IMR-90 (cell line): ENCODE results near the gene OSGIN1. TPM values are rescaled to one million over a fixed set of nuclear protein-coding genes. Genes with fewer than 3 reads are reported as not detected.

Experiments used
- ATAC-seq: fragments of 200-7000 bp; cut with Tn5 transposase; 2 replicates; pipeline ENCODE4 v1.9.1; 2020; ENCODE audit warnings: low read depth, mild to moderate bottlenecking, moderate library complexity
- BruUV-seq: library from RNA; stranded (reverse); fragments of 400-500 nt; replicated peaks from 2 replicates; lab custom pipeline; 2021; lab: Mats Ljungman, UMichigan
- CTCF ChIA-PET: fragments of 300-600 bp; formaldehyde crosslinking; extraction: SDS; loops from one replicate; lab custom pipeline; 2021; ENCODE audit warnings: antibody characterized with exemption; lab: Yijun Ruan, JAX
- POLR2A ChIA-PET: fragments of 300-600 bp; sonication (Branson Sonifier 250); formaldehyde crosslinking; loops from one replicate; lab custom pipeline; 2022; ENCODE audit warnings: antibody characterized with exemption; ENCODE audit not compliant: unreplicated experiment; lab: Charles Lee
- DNase-seq: peaks from one replicate; pipeline ENCODE4 v3.0.0; 2013
- H2AFZ ChIP-seq: replicated peaks from 2 replicates; pipeline ENCODE3; 2013; ENCODE audit warnings: low read length, mild to moderate bottlenecking; ENCODE audit not compliant: poor library complexity
- H2AK5ac ChIP-seq: 2 replicates; pipeline ENCODE4 v1.6.1; 2013; ENCODE audit warnings: low read depth, low read length, inconsistent platforms
- H2AK9ac ChIP-seq: replicated peaks from 2 replicates; pipeline ENCODE3; 2013; ENCODE audit warnings: mild to moderate bottlenecking, low read depth, low read length, moderate library complexity; ENCODE audit not compliant: poor library complexity
- H2BK120ac ChIP-seq: 2 replicates; pipeline ENCODE4 v1.6.1; 2013; ENCODE audit warnings: low read depth, low read length, inconsistent platforms
- H2BK15ac ChIP-seq: 3 replicates; pipeline ENCODE4 v1.6.1; 2013; ENCODE audit warnings: low read depth, low read length, inconsistent platforms
- H2BK20ac ChIP-seq: 2 replicates; pipeline ENCODE4 v1.6.1; 2013; ENCODE audit warnings: low read depth, mild to moderate bottlenecking, inconsistent platforms, low read length, moderate library complexity
- H2BK5ac ChIP-seq: 2 replicates; pipeline ENCODE4 v1.6.1; 2013; ENCODE audit warnings: mild to moderate bottlenecking, low read depth, low read length, inconsistent platforms; ENCODE audit not compliant: poor library complexity, severe bottlenecking
- H3K14ac ChIP-seq: replicated peaks from 2 replicates; pipeline ENCODE4 v1.6.1; 2013; ENCODE audit warnings: low read depth, low read length, inconsistent platforms
- H3K18ac ChIP-seq: 2 replicates; pipeline ENCODE4 v1.6.1; 2013; ENCODE audit warnings: low read depth, low read length, control low read depth
- H3K23ac ChIP-seq: 2 replicates; pipeline ENCODE4 v1.6.1; 2013; ENCODE audit warnings: low read depth, low read length, inconsistent platforms
- H3K27ac ChIP-seq: 2 replicates; pipeline ENCODE4 v1.5.1; 2013; ENCODE audit warnings: mild to moderate bottlenecking, control low read depth, low read length; ENCODE audit not compliant: insufficient read depth
- H3K27me3 ChIP-seq: 2 replicates; pipeline ENCODE4 v1.6.1; 2013; ENCODE audit warnings: low read length; ENCODE audit not compliant: control insufficient read depth, insufficient read depth
- H3K36me3 ChIP-seq: 2 replicates; pipeline ENCODE4 v1.6.1; 2013; ENCODE audit warnings: low read length, mixed read lengths; ENCODE audit not compliant: control insufficient read depth, insufficient read depth
- H3K4ac ChIP-seq: 2 replicates; pipeline ENCODE4 v1.6.1; 2013; ENCODE audit warnings: low read depth, low read length, inconsistent platforms
- H3K4me1 ChIP-seq: 2 replicates; pipeline ENCODE4 v1.6.1; 2013; ENCODE audit warnings: low read length, mixed read lengths; ENCODE audit not compliant: control insufficient read depth, insufficient read depth
- H3K4me2 ChIP-seq: 2 replicates; pipeline ENCODE4 v1.6.1; 2013; ENCODE audit warnings: low read depth, mild to moderate bottlenecking, control low read depth, low read length, moderate library complexity
- H3K4me3 ChIP-seq: 2 replicates; pipeline ENCODE4 v1.5.1; 2013; ENCODE audit warnings: low read depth, mild to moderate bottlenecking, control low read depth, low read length, moderate library complexity; ENCODE audit not compliant: insufficient read depth
- H3K56ac ChIP-seq: 2 replicates; pipeline ENCODE4 v1.6.1; 2013; ENCODE audit warnings: low read length, inconsistent platforms; ENCODE audit not compliant: insufficient read depth; ENCODE audit errors: extremely low read depth
- H3K79me1 ChIP-seq, 2 experiments: 2 replicates each; pipeline ENCODE4 v1.6.1; 2013; ENCODE audit warnings: low read length in 2 of 2, inconsistent platforms in 1 of 2, low read depth in 1 of 2
- H3K9ac ChIP-seq: 2 replicates; pipeline ENCODE4 v1.6.1; 2013; ENCODE audit warnings: low read depth, low read length, control low read depth
- H3K9me1 ChIP-seq: 2 replicates; pipeline ENCODE4 v1.6.1; 2013; ENCODE audit warnings: low read length, inconsistent platforms; ENCODE audit not compliant: insufficient read depth
- H3K9me3 ChIP-seq: 2 replicates; pipeline ENCODE4 v1.6.1; 2013; ENCODE audit warnings: low read length; ENCODE audit not compliant: control insufficient read depth, insufficient read depth
- H4K20me1 ChIP-seq: 2 replicates; pipeline ENCODE4 v1.6.1; 2013; ENCODE audit warnings: low read length, inconsistent platforms; ENCODE audit not compliant: insufficient read depth
- H4K5ac ChIP-seq: 2 replicates; pipeline ENCODE4 v1.6.1; 2013; ENCODE audit warnings: mild to moderate bottlenecking, low read depth, low read length, control low read depth
- H4K8ac ChIP-seq, 2 experiments: 2 replicates each; pipeline ENCODE4 v1.6.1; 2013; ENCODE audit warnings: low read depth in 2 of 2, low read length in 2 of 2, control low read depth in 1 of 2, inconsistent platforms in 1 of 2
- H4K91ac ChIP-seq: 2 replicates; pipeline ENCODE4 v1.6.1; 2013; ENCODE audit warnings: low read depth, low read length, inconsistent platforms; ENCODE audit not compliant: insufficient read depth
- BHLHE40 ChIP-seq: fragments of 150-350 bp; IDR thresholded peaks from 2 replicates; pipeline ENCODE4 v1.6.1; 2016; ENCODE audit warnings: mild to moderate bottlenecking, low read depth, low read length
- CEBPB ChIP-seq: IDR thresholded peaks from 2 replicates; pipeline ENCODE4 v1.6.1; 2012; ENCODE audit warnings: low read depth, low read length, improper control_type of control experiment
- CHD1 ChIP-seq: IDR thresholded peaks from 2 replicates; pipeline ENCODE4 v1.6.1; 2012; ENCODE audit warnings: low read depth, low read length, improper control_type of control experiment
- FOS ChIP-seq: fragments of 150-350 bp; IDR thresholded peaks from 2 replicates; pipeline ENCODE4 v1.6.1; 2016; ENCODE audit warnings: low read depth, low read length
- MAFK ChIP-seq: IDR thresholded peaks from 2 replicates; pipeline ENCODE4 v1.6.1; 2012; ENCODE audit warnings: low read depth, low read length, improper control_type of control experiment
- MAZ ChIP-seq: IDR thresholded peaks from 2 replicates; pipeline ENCODE4 v1.6.1; 2012; ENCODE audit warnings: low read depth, mild to moderate bottlenecking, low read length, improper control_type of control experiment, moderate library complexity, borderline replicate concordance
- MXI1 ChIP-seq: IDR thresholded peaks from 2 replicates; pipeline ENCODE4 v1.6.1; 2012; ENCODE audit warnings: low read depth, mild to moderate bottlenecking, low read length, moderate library complexity, borderline replicate concordance
- NFE2L2 ChIP-seq: fragments of 150-350 bp; IDR thresholded peaks from 2 replicates; pipeline ENCODE4 v1.6.1; 2016; ENCODE audit warnings: low read depth, mild to moderate bottlenecking, low read length
- POLR2A ChIP-seq: IDR thresholded peaks from 2 replicates; pipeline ENCODE4 v1.6.1; 2012; ENCODE audit warnings: mild to moderate bottlenecking, low read depth, low read length
- RAD21 ChIP-seq: IDR thresholded peaks from 2 replicates; pipeline ENCODE4 v1.6.1; 2012; ENCODE audit warnings: low read length, improper control_type of control experiment
- RCOR1 ChIP-seq: IDR thresholded peaks from 2 replicates; pipeline ENCODE4 v1.6.1; 2012; ENCODE audit warnings: mild to moderate bottlenecking, low read length, improper control_type of control experiment; ENCODE audit not compliant: insufficient replicate concordance
- RFX5 ChIP-seq: IDR thresholded peaks from 2 replicates; pipeline ENCODE4 v1.8.0; 2012; ENCODE audit warnings: low read depth, mild to moderate bottlenecking, low read length, moderate library complexity
- SMC3 ChIP-seq: fragments of 150-350 bp; IDR thresholded peaks from 2 replicates; pipeline ENCODE4 v1.6.1; 2016; ENCODE audit warnings: low read depth, mild to moderate bottlenecking, antibody characterized with exemption, low read length, moderate library complexity
- WGBS, 2 experiments: methylation state at CpG; one replicate each; pipeline versions ENCODE4 v1.1.5 to v1.1.7; 2013; ENCODE audit warnings: missing lambda C conversion rate in 2 of 2; ENCODE audit not compliant: insufficient read length in 1 of 2; ENCODE audit errors: extremely low coverage in 2 of 2; 5-methylcytosine and 5-hydroxymethylcytosine counted together
- dilution Hi-C: fragments of 300-500 bp; cut with HindIII; formaldehyde crosslinking; loops from one replicate; pipeline ENCODE4 v1.14.3; 2018; ENCODE audit warnings: low sequenced_read_pairs; ENCODE audit not compliant: unreplicated experiment
- in situ Hi-C: fragments of 300-500 bp; cut with MboI; formaldehyde crosslinking; loops from 3 replicates; pipeline ENCODE4 v1.14.3; 2019; ENCODE audit warnings: low sequenced_read_pairs, inconsistent platforms, mixed read lengths
- intact Hi-C: fragments of 100-400 bp; cut with micrococcal nuclease; formaldehyde crosslinking; loops from 2 replicates; pipeline ENCODE4 v1.10.0; 2022
- polyA plus RNA-seq, 3 experiments: library from polyadenylated mRNA; depleted of rRNA; stranded (reverse); fragments of >200 nt; gene quantifications; 2 replicates each; pipeline ENCODE4 v1.2.3, GENCODE V29; 2012; ENCODE audit warnings: low replicate concordance in 1 of 3
- total RNA-seq: library from RNA; depleted of rRNA; stranded (reverse); fragments of >200 nt; gene quantifications from 2 replicates; pipeline ENCODE4 v1.2.3, GENCODE V29; 2012
- TF ChIP-seq, protein P1 (sequence below): fragments of 150-350 bp; IDR thresholded peaks from 2 replicates; pipeline ENCODE4 v1.6.1; 2016; ENCODE audit warnings: low read depth, mild to moderate bottlenecking, low read length, moderate library complexity, borderline replicate concordance
- TF ChIP-seq, protein P2 (sequence below): fragments of 150-350 bp; IDR thresholded peaks from 2 replicates; pipeline ENCODE4 v1.6.1; 2017; ENCODE audit warnings: mild to moderate bottlenecking, antibody characterized with exemption, low read length, low read depth
- TF ChIP-seq, protein P3 (sequence below): conservative IDR thresholded peaks from 2 replicates; pipeline ENCODE4 v1.5.1; 2012; ENCODE audit warnings: mild to moderate bottlenecking, low read depth, low read length, improper control_type of control experiment

The OSGIN1 gene
- total and polyA plus RNA-seq, 2 of the 4 experiments (the other 2 are of a cell fraction): 0.90 to 6.4 TPM

DNA sequence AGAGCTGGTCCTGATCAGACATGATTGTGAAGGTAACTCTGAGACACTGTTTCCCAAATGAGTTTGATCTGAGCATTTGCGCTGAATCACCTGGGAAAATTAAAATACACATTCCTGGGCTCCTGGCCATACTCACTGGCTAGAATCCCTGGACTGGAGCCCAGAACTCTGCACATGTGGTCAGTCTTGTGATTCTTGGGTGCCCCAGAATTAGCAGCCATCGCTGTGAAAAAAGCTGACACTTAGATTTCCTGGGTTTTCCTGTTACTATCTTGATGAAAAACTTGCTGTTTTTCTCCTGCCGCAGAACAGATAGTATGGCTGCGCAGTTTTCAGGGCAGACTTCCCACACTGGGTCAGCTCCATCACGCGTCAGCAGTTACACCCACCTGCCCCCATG lies 39.6 kb downstream of the OSGIN1 start:
- POLR2A ChIA-PET: no interaction called here
- intact Hi-C loops (no loop called here), dilution Hi-C loops (no loop called here)

More for the DNA sequence above, 39.6 kb downstream of the OSGIN1 start:
- Histone ChIP-seq H3K9me1 (0 out of 2 replicates have a peak, but pooled peaks cover 4% of the 10 kb centered on the region), H4K5ac (no peak overlapping the region), H3K4me2 (no peak overlapping the region), H3K23ac (no peak overlapping the region), H2AK5ac (peak overlapping the region; percentile 72; the same call in 1 of the 2 replicates), H3K4ac (peak overlapping the region; percentile 29; the same call in 1 of the 2 replicates), H3K56ac (no peak overlapping the region), H3K4me3 (no peak overlapping the region), H3K9ac (no peak overlapping the region), H2BK15ac (no peak overlapping the region; the same call in 2 of the 3 replicates), H4K8ac (peak overlapping the region in 1 of 2 experiments; percentile 22; a peak in 1 of 4 replicates), H3K14ac (0 out of 2 replicates have a peak overlapping the region, but pooled peaks have one; percentile 21), H3K9me3 (no peaks in the 10 kb centered on the region), H2BK120ac (peak overlapping the region; percentile 52; the same call in 1 of the 2 replicates), H2BK20ac (no peak overlapping the region; the same call in 1 of the 2 replicates), H3K27me3 (peaks cover 26% of the 10 kb centered on the region), H3K27ac (no peak overlapping the region), H4K91ac (no peak overlapping the region), H3K18ac (no peak overlapping the region), H2AK9ac (peak overlapping the region; percentile 42), H2AFZ (peak overlapping the region; percentile 53), H2BK5ac (no peak overlapping the region), H4K20me1 (no peaks in the 10 kb centered on the region), H3K4me1 (peaks cover 7% of the 10 kb centered on the region; the same call in 1 of the 2 replicates), H3K36me3 (no peaks in the 10 kb centered on the region), H3K79me1 (no peaks in the 10 kb centered on the region)
- whole genome bisulfite sequencing, 2 experiments: 81% methylated on average over 4 of the region's 6 CpGs; no CpG with 5 or more reads in 1 of the 2 experiments
- no TSS peak for BruUV-seq
- ATAC-seq (no peak; the same call in 1 of the 2 replicates), DNase-seq (peak; percentile 71)
- in situ Hi-C loops: no loop called here
- TF ChIP-seq RCOR1: no peak
- TF ChIP-seq, protein P1, sequence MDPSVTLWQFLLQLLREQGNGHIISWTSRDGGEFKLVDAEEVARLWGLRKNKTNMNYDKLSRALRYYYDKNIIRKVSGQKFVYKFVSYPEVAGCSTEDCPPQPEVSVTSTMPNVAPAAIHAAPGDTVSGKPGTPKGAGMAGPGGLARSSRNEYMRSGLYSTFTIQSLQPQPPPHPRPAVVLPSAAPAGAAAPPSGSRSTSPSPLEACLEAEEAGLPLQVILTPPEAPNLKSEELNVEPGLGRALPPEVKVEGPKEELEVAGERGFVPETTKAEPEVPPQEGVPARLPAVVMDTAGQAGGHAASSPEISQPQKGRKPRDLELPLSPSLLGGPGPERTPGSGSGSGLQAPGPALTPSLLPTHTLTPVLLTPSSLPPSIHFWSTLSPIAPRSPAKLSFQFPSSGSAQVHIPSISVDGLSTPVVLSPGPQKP: no peak
- TF ChIP-seq RFX5: no peak
- no peak for TF ChIP-seq SMC3
- TF ChIP-seq, protein P2, sequence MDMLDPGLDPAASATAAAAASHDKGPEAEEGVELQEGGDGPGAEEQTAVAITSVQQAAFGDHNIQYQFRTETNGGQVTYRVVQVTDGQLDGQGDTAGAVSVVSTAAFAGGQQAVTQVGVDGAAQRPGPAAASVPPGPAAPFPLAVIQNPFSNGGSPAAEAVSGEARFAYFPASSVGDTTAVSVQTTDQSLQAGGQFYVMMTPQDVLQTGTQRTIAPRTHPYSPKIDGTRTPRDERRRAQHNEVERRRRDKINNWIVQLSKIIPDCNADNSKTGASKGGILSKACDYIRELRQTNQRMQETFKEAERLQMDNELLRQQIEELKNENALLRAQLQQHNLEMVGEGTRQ: peak; percentile 69
- TF ChIP-seq NFE2L2: no peak
- TF ChIP-seq MAZ: no peak
- TF ChIP-seq, protein P3, sequence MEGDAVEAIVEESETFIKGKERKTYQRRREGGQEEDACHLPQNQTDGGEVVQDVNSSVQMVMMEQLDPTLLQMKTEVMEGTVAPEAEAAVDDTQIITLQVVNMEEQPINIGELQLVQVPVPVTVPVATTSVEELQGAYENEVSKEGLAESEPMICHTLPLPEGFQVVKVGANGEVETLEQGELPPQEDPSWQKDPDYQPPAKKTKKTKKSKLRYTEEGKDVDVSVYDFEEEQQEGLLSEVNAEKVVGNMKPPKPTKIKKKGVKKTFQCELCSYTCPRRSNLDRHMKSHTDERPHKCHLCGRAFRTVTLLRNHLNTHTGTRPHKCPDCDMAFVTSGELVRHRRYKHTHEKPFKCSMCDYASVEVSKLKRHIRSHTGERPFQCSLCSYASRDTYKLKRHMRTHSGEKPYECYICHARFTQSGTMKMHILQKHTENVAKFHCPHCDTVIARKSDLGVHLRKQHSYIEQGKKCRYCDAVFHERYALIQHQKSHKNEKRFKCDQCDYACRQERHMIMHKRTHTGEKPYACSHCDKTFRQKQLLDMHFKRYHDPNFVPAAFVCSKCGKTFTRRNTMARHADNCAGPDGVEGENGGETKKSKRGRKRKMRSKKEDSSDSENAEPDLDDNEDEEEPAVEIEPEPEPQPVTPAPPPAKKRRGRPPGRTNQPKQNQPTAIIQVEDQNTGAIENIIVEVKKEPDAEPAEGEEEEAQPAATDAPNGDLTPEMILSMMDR: no peak
- TF ChIP-seq CHD1: no peak
- TF ChIP-seq MAFK: peak; percentile 54
- no peak for TF ChIP-seq RAD21
- TF ChIP-seq CEBPB: no peak
- TF ChIP-seq FOS: no peak
- TF ChIP-seq BHLHE40: peak; percentile 24; the same call in 1 of the 2 replicates
- no peak for TF ChIP-seq MXI1
- TF ChIP-seq POLR2A: no peak
- CTCF ChIA-PET: no interaction called here
